Astrocyte (in vitro differentiated cells and primary cell): Measurements from ENCODE around the gene ARHGAP26.

Experiments used
- EZH2 ChIP-seq: IDR thresholded peaks from 2 replicates; pipeline ENCODE4 v1.6.1; 2012; ENCODE audit warnings: mild to moderate bottlenecking, low read length, inconsistent platforms; ENCODE audit not compliant: insufficient read depth
- TF ChIP-seq, protein P1 (sequence below): IDR thresholded peaks from 2 replicates; pipeline ENCODE4 v1.5.1; 2011; ENCODE audit warnings: low read depth, mild to moderate bottlenecking, inconsistent platforms, low read length, moderate library complexity; ENCODE audit not compliant: insufficient read depth

- TF ChIP-seq, protein P1, sequence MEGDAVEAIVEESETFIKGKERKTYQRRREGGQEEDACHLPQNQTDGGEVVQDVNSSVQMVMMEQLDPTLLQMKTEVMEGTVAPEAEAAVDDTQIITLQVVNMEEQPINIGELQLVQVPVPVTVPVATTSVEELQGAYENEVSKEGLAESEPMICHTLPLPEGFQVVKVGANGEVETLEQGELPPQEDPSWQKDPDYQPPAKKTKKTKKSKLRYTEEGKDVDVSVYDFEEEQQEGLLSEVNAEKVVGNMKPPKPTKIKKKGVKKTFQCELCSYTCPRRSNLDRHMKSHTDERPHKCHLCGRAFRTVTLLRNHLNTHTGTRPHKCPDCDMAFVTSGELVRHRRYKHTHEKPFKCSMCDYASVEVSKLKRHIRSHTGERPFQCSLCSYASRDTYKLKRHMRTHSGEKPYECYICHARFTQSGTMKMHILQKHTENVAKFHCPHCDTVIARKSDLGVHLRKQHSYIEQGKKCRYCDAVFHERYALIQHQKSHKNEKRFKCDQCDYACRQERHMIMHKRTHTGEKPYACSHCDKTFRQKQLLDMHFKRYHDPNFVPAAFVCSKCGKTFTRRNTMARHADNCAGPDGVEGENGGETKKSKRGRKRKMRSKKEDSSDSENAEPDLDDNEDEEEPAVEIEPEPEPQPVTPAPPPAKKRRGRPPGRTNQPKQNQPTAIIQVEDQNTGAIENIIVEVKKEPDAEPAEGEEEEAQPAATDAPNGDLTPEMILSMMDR, result no peak
- no peak for TF ChIP-seq EZH2
Measured at GRCh38 chr5:142749321-142749720, 20.9 kb upstream of the ARHGAP26 start.
